Limb (tissue), 2 donors: Measurements from ENCODE around the gene DAPK1.

Experiments
- DNase-seq, 2 donors: peaks; one replicate each; pipeline ENCODE4 v3.0.0-alpha.2; 2016; ENCODE audit errors: extremely low spot score in 2 of 2

The DAPK1 gene

GRCh38 chr9:87497604-87498045 lies at the start of gene DAPK1:
Gene DAPK1, plus strand, starts transcription at chr9:87497867. Its CDS starts 1,211 bp downstream, at chr9:87499078.
- DNase-seq = peak; percentile 38 to 83

DNA sequence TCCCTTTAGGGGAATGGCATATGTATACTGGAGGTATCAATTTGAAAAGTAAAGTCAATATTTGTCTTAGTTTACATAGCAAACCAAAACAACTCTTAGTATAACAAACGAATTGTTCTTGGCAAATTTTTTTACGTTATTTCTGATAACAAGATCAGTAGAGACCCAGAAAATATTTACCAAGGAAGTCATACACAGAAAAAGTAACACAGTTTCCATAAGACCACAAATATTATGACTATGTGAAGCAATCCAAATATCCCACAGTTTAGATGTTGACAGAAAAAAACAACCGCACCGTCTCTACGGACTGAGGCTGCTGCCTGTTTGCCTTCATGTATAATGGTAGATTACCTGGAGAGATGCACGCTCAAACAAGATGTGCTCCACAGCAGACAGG lies 46.5 kb upstream of the DAPK1 start:
- DNase-seq = no peak

- DNase-seq = no peak
These were observed 42.3 kb upstream of the DAPK1 start for GRCh38 chr9:87455407-87455806.

DNA sequence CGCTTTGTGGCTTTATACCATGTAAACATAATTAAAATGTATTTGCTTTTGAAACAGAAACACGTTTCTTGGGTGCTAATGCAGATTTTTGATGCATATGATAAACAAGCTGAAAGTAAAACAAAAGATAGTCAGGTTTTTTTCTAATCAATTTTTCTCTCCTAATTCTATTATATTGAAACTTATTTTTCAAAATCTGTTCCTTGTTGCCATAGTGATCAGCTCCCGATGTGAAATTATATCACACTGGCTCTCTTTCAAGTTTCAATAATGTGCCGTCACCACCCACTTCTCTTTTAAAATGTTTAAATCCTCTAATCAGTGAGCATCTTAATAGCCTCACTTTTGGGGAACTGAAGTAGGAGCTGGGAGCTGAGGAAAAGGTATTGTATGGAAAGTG lies 36.4 kb upstream of the DAPK1 start:
- no peak for DNase-seq

- DNase-seq = no peak
These were observed 33.3 kb upstream of the DAPK1 start for GRCh38 chr9:87464110-87464991.

GRCh38 chr9:87464992-87465378 lies 32.7 kb upstream of the DAPK1 start:
- DNase-seq = no peak

DNA sequence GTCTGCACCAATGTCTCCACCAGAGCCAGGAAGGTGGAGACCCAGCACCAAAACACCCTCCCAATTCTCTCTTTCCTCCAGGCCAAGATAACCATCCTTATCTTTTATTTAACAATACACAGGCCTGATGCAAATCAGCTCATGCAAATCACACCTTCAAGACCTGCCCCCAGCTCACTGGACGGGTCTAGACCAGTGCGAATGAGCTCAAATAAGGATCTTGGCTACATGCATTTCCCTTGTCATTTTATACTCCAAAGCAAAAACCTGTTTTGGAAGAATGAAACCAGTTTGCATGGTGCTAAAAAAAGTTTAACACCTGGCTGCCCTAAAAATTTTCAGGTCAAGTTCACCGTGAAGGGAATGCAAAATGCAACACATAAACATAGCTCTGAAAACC lies 31.9 kb upstream of the DAPK1 start:
- DNase-seq = no peak

GRCh38 chr9:87467187-87467586 lies 30.5 kb upstream of the DAPK1 start:
- DNase-seq = no peak

GRCh38 chr9:87469793-87470465 lies 27.7 kb upstream of the DAPK1 start:
- DNase-seq = no peak

- DNase-seq = no peak
These were observed 25.9 kb upstream of the DAPK1 start for GRCh38 chr9:87471746-87472145.

GRCh38 chr9:87475463-87475862 lies 22.2 kb upstream of the DAPK1 start:
- DNase-seq = no peak

GRCh38 chr9:87478226-87478992 lies 19.3 kb upstream of the DAPK1 start:
- no peak for DNase-seq

GRCh38 chr9:87479801-87480201 lies 17.9 kb upstream of the DAPK1 start:
- no peak for DNase-seq

GRCh38 chr9:87481890-87482855 lies 15.5 kb upstream of the DAPK1 start:
- DNase-seq = no peak

DNA sequence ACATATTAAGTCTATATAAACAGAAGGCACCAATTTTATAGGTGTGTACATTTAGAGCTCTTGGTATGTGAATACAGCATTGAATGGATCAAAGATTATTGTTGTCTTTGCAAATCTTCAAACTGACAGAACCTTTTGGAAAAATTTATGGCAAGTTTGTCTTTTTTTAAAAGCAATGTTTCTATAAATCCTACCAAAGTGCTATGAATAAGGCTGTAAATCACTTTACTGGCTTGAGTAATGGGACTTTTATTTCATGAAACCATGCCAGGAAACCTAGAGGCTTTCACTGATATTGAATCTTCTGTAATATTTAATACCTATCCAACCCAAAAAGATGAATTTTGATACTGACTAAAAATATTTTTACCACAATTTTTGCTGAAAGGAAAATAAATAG lies 7.4 kb upstream of the DAPK1 start:
- no peak for DNase-seq

DNA sequence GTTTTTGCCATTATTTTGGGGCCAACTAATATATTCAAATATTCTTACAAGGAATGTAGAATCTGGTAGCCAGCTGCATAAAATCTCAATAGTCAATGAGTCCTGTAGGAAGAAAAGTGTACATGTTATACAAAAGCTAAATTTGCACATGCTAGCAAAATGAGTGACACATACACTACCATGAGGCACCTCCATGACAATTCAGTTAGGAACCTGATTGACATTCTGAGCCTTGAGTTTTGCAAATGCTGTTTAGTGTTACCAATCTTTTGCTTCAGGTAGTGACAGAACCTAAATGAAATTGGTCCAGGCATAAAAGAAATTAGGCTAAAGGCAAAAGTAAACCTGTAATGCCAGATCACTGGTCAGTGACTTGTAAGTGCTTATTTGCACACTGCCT lies 6.8 kb upstream of the DAPK1 start:
- DNase-seq = no peak

DNA sequence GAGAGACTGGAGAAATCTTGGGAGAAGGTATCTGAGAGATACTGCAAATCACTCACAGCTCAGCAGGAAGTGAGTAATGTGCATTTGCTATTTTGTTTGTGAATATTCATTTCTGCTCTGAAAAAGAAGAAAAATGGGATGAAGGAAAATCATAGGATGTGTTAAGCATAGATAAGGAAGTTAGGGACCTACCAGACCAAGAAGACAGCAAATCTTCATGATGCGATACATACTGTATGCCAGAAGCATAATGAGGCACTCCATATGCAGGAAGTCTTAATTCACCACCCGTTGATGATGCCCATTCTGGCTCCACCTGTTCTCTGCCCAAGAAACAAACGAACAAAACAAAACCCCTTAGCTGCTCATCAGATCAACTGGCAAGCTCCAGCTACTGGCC lies 6.1 kb upstream of the DAPK1 start:
- no peak for DNase-seq

DNA sequence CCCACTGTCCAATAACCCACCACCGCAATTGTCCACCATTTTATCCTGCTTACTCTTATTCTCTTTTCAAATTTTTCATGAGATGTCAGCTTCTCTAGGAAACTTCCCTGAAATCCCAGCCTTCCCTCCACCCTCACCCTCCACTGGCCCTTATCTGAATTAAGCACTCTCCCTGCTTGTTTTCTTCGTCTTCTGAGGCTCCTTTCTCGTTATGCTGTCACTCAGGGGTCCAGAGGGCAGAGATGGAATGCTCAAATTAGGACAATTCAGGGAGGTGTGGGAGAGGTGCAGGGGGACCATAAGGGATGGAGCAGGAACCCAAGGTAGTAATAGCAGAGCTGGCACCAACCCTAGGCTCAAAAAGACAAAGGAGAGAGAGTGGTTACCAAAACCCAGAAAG lies 5.0 kb upstream of the DAPK1 start:
- DNase-seq = no peak

GRCh38 chr9:87494970-87495471 lies 2.6 kb upstream of the DAPK1 start:
- peak in 1 of 2 donors; percentile 57 for DNase-seq

GRCh38 chr9:87497080-87497603 lies 525 bp upstream of the DAPK1 start:
- no peak for DNase-seq
